Measurements from ENCODE around the gene RNF135.
"Not testable (repeated sequence)": the region's sequence is repeated elsewhere in the genome, so short reads cannot be mapped to it uniquely, and the experiment has no call there.

DNA sequence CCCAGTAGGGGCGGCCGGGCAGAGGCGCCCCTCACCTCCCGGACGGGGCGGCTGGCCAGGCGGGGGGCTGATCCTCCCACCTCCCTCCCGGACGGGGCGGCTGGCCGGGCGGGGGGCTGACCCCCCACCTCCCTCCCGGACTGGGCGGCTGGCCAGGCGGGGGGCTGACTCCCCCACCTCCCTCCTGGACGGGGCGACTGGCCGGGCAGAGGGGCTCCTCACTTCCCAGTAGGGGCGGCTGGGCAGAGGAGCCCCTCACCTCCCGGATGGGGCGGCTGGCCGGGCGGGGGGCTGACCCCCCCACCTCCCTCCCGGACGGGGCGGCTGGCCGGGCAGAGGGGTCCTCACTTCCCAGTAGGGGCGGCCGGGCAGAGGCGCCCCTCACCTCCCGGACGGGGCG, 9.1 kb downstream of the RNF135 start:
- TF ChIP-seq, protein P1, sequence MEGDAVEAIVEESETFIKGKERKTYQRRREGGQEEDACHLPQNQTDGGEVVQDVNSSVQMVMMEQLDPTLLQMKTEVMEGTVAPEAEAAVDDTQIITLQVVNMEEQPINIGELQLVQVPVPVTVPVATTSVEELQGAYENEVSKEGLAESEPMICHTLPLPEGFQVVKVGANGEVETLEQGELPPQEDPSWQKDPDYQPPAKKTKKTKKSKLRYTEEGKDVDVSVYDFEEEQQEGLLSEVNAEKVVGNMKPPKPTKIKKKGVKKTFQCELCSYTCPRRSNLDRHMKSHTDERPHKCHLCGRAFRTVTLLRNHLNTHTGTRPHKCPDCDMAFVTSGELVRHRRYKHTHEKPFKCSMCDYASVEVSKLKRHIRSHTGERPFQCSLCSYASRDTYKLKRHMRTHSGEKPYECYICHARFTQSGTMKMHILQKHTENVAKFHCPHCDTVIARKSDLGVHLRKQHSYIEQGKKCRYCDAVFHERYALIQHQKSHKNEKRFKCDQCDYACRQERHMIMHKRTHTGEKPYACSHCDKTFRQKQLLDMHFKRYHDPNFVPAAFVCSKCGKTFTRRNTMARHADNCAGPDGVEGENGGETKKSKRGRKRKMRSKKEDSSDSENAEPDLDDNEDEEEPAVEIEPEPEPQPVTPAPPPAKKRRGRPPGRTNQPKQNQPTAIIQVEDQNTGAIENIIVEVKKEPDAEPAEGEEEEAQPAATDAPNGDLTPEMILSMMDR (IDR thresholded peaks at IDR 0.05): not testable (repeated sequence)
- TF ChIP-seq POLR2A (IDR thresholded peaks at IDR 0.05): not testable (repeated sequence)
